ENCODE results near the gene MAGIX. TPM values are rescaled to one million over a fixed set of nuclear protein-coding genes. Genes with fewer than 3 reads are reported as not detected.
"Not testable (repeated sequence)": the region's sequence is repeated elsewhere in the genome, so short reads cannot be mapped to it uniquely, and the experiment has no call there.

MAGIX gene
- 1 to 10 TPM in 1 of 2 experiments, under 1 TPM in 1; 0.49 to 1.3 TPM for total RNA-seq

GRCh38 chrX:49162620-49163019 lies at the start of gene MAGIX:
TSS of gene MAGIX (plus strand) at chrX:49162758. CDS start at chrX:49162890, 132 bp downstream.
- ATAC-seq (no peak), DNase-seq (no peak)
- H3K4me3 Mint-ChIP-seq, result peak within 1 kb of the TSS; percentile 77
- ChIA-PET POLR2A (no interaction called here), CTCF (interaction anchor here (0.6 kb wide), 1 partner anchor 24 kb away, joined by 3 read pairs; no protein-coding TSS in a partner anchor)
- intact Hi-C loops (cut with DNase I, micrococcal nuclease), result loop anchor here (1.0 to 10.0 kb wide), 3 partner anchors 39 to 61 kb away; partner anchors contain the start of gene GPKOW (in 1 of the 2)
- no peaks in the 10 kb centered on the region for H3K9me3 Mint-ChIP-seq (ENCODE audit: low read depth)
- H3K27me3 Mint-ChIP-seq, result no peaks in the 10 kb centered on the region
- H3K36me3 Mint-ChIP-seq (ENCODE audit: low read depth), result no peaks in the 10 kb centered on the region
- peaks cover 21% of the 10 kb centered on the region for H3K4me1 Mint-ChIP-seq
- H3K27ac Mint-ChIP-seq, result peak within 1 kb of the TSS; percentile 55

DNA sequence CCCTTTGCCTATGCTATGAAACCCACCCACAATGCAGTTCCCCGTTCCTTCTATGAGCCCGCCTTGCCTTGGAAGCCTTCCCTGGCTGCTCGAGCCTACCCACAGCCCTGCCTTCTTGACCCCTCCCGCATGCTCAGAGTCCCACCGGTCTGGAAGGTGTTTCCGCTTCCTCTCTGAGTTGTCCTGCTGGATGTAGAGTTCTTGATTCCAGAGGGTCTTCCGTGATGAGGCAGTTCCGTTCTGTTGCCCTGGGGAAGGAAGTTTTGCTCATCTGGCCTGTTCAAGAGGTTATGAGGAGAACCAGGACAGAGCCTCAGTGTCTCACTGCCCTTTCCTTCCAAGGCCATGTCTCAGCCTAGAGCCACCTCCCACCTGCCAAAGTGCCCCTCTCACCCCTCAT lies 46.5 kb upstream of the MAGIX start:
- H3K4me3 Mint-ChIP-seq, result no peak overlapping the region
- H3K27ac Mint-ChIP-seq, result no peak overlapping the region
- peaks cover 7% of the 10 kb centered on the region for H3K4me1 Mint-ChIP-seq
- ATAC-seq (no peak), DNase-seq (no peak)
- ChIA-PET POLR2A (no interaction called here), CTCF (no interaction called here)
- intact Hi-C loops (cut with DNase I, micrococcal nuclease), result no loop called here
- peaks cover 25% of the 10 kb centered on the region for H3K36me3 Mint-ChIP-seq (ENCODE audit: low read depth)
- H3K9me3 Mint-ChIP-seq (ENCODE audit: low read depth), result no peaks in the 10 kb centered on the region
- no peaks in the 10 kb centered on the region for H3K27me3 Mint-ChIP-seq

DNA sequence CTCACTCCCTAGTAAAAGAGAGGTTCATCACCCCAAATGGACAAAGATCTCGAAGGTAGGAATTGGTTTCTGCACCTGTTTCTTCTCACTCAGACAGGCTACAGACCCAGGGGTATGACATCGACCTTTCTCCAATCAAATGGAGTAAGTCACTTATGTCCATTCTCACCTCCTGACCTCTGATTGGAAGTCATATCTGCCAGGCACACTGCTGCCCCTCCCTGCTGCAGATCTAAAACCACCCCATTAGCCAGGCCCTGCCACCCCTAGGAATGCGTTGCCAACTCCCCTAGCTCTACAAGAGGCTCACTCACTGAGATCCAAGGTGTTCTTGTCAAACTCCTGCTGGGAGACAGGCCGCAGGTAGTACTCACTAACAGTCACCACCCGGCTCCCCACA lies 45.8 kb upstream of the MAGIX start:
- peaks cover 7% of the 10 kb centered on the region for H3K4me1 Mint-ChIP-seq
- intact Hi-C loops (cut with DNase I, micrococcal nuclease), result no loop called here
- no peak for ATAC-seq
- no peak for DNase-seq
- H3K27ac Mint-ChIP-seq, result no peak overlapping the region
- no peak overlapping the region for H3K4me3 Mint-ChIP-seq
- peaks cover 31% of the 10 kb centered on the region for H3K36me3 Mint-ChIP-seq (ENCODE audit: low read depth)
- no peaks in the 10 kb centered on the region for H3K27me3 Mint-ChIP-seq
- POLR2A ChIA-PET, result no interaction called here
- CTCF ChIA-PET, result no interaction called here
- no peaks in the 10 kb centered on the region for H3K9me3 Mint-ChIP-seq (ENCODE audit: low read depth)

DNA sequence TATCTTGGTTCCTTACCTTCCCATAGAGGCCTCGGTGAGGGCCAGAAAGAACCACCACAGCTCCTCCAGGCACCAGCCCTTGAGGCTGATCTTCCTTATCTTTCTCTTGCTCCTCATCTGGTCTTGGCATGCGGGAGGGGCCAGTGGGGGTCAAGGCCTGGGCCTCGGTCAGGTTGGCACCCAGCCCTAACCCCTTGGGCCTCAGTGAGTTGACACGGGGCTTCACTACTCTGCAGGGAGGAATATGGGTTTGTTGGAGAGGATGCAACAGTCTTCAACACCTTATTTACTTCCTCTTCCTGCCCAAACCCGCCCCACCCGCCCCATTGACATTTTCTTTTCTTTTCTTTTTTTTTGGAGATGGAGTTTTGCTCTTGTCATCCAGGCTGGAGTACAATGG lies 45.0 kb upstream of the MAGIX start:
- DNase-seq (no peak), ATAC-seq (no peak)
- Mint-ChIP-seq H3K27ac (peak overlapping the region; percentile 69), H3K4me3 (no peak overlapping the region), H3K4me1 (peaks cover 11% of the 10 kb centered on the region), H3K9me3 (ENCODE audit: low read depth) (no peaks in the 10 kb centered on the region), H3K36me3 (ENCODE audit: low read depth) (peaks cover 34% of the 10 kb centered on the region), H3K27me3 (no peaks in the 10 kb centered on the region)
- CTCF ChIA-PET, result no interaction called here
- POLR2A ChIA-PET, result no interaction called here
- intact Hi-C loops (cut with DNase I, micrococcal nuclease), result no loop called here

GRCh38 chrX:49120091-49120490 lies 42.5 kb upstream of the MAGIX start:
- POLR2A ChIA-PET, result no interaction called here
- CTCF ChIA-PET, result no interaction called here
- Mint-ChIP-seq H3K27ac (peak overlapping the region; percentile 56), H3K9me3 (ENCODE audit: low read depth) (no peaks in the 10 kb centered on the region), H3K27me3 (no peaks in the 10 kb centered on the region), H3K36me3 (ENCODE audit: low read depth) (peaks cover 37% of the 10 kb centered on the region), H3K4me3 (no peak overlapping the region), H3K4me1 (peaks cover 20% of the 10 kb centered on the region)
- DNase-seq (no peak), ATAC-seq (no peak)
- intact Hi-C loops (cut with DNase I, micrococcal nuclease), result loop anchor here (5.0 to 10.0 kb wide), 2 partner anchors 47 to 635 kb away; no protein-coding TSS in a partner anchor

DNA sequence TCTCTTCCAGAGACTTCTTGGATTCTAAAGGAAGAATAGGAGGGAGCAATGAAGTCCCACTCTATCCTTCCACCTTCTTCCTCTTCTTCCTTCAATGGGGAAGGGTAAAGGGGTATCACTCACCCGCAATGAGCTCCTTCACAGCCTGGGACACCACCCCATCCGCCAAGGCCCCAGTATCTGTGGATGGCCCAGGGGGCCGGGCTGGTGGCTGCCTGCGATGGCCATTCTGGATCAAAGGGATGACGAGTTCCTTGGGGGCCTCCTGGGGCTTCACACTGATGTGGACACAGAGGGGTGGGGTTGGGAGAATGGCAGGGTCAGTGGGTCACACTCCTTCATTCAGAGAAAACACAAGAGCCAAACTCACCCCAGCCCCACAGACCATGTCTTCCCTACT lies 40.1 kb upstream of the MAGIX start:
- Mint-ChIP-seq H3K4me1 (peaks cover 17% of the 10 kb centered on the region), H3K9me3 (ENCODE audit: low read depth) (no peaks in the 10 kb centered on the region), H3K27ac (peak overlapping the region; percentile 95), H3K4me3 (peak overlapping the region; percentile 97), H3K36me3 (ENCODE audit: low read depth) (peaks cover 25% of the 10 kb centered on the region), H3K27me3 (no peaks in the 10 kb centered on the region)
- ChIA-PET CTCF (interaction anchor here (0.6 to 1.0 kb wide), 2 partner anchors 47 to 151 kb away, joined by 3 read pairs; partner anchors contain the start of gene KCND1), POLR2A (no interaction called here)
- DNase-seq (no peak), ATAC-seq (no peak)
- intact Hi-C loops (cut with DNase I, micrococcal nuclease), result loop anchor here (2.0 to 10.0 kb wide), 5 partner anchors 22 to 632 kb away; partner anchors contain the start of genes HDAC6 (in 1 of the 2) and WDR45 (in 1 of the 2)

GRCh38 chrX:49127742-49128258 lies 34.8 kb upstream of the MAGIX start:
- H3K9me3 Mint-ChIP-seq (ENCODE audit: low read depth); ATAC-seq; POLR2A ChIA-PET; DNase-seq; CTCF ChIA-PET; H3K4me1 Mint-ChIP-seq; H3K27me3 Mint-ChIP-seq; H3K36me3 Mint-ChIP-seq (ENCODE audit: low read depth); H3K27ac Mint-ChIP-seq; H3K4me3 Mint-ChIP-seq: not testable (repeated sequence)
- intact Hi-C loops (cut with DNase I, micrococcal nuclease), result loop anchor here in 1 of 2 experiments (10.0 kb wide), 1 partner anchor 627 kb away; no protein-coding TSS in a partner anchor

GRCh38 chrX:49129427-49129826 lies 33.1 kb upstream of the MAGIX start:
- Mint-ChIP-seq H3K4me1 (no peaks in the 10 kb centered on the region), H3K4me3 (no peak overlapping the region), H3K9me3 (ENCODE audit: low read depth) (no peaks in the 10 kb centered on the region), H3K27ac (no peak overlapping the region), H3K27me3 (no peaks in the 10 kb centered on the region), H3K36me3 (ENCODE audit: low read depth) (no peaks in the 10 kb centered on the region)
- POLR2A ChIA-PET, result no interaction called here
- no peak for DNase-seq
- intact Hi-C loops (cut with DNase I, micrococcal nuclease), result loop anchor here in 1 of 2 experiments (10.0 kb wide), 1 partner anchor 625 kb away; no protein-coding TSS in a partner anchor
- CTCF ChIA-PET, result no interaction called here
- no peak for ATAC-seq

- DNase-seq; POLR2A ChIA-PET; H3K4me3 Mint-ChIP-seq; H3K4me1 Mint-ChIP-seq; H3K9me3 Mint-ChIP-seq (ENCODE audit: low read depth); H3K36me3 Mint-ChIP-seq (ENCODE audit: low read depth); ATAC-seq; H3K27ac Mint-ChIP-seq; H3K27me3 Mint-ChIP-seq; intact Hi-C loops (cut with DNase I, micrococcal nuclease): not testable (repeated sequence)
- CTCF ChIA-PET, result interaction anchor here (1.4 kb wide), 1 partner anchor 10 kb away, joined by 4 read pairs; no protein-coding TSS in a partner anchor
Observed at GRCh38 chrX:49132275-49132674, 30.3 kb upstream of the MAGIX start.

DNA sequence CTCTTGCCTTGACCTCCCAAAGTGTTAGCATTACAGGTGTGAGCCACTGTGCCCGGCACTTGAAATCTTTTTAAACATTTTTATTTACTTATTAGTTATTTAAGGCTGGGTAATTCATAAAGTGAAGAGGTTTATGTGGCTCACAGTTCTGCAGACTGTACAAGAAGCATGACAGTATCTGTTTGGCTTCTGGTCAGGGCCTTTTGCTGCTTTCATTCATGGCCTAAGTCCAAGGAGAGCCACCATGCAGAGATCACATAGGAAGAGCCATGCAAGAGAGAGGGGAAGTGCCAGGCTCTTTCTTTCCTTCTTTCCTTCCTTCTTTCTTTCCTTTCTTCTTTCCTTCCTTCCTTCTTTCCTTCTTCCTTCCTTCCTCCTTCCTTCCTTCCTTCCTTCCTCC lies 28.8 kb upstream of the MAGIX start:
- no peak for ATAC-seq
- Mint-ChIP-seq H3K27me3 (no peaks in the 10 kb centered on the region), H3K27ac (no peak overlapping the region), H3K36me3 (ENCODE audit: low read depth) (peaks cover 4% of the 10 kb centered on the region), H3K4me3 (no peak overlapping the region), H3K9me3 (ENCODE audit: low read depth) (no peaks in the 10 kb centered on the region), H3K4me1 (no peaks in the 10 kb centered on the region)
- POLR2A ChIA-PET, result no interaction called here
- no peak for DNase-seq
- CTCF ChIA-PET, result no interaction called here
- intact Hi-C loops (cut with DNase I, micrococcal nuclease), result no loop called here

- Mint-ChIP-seq H3K4me1 (no peaks in the 10 kb centered on the region), H3K27ac (no peak overlapping the region), H3K27me3 (no peaks in the 10 kb centered on the region), H3K9me3 (ENCODE audit: low read depth) (peaks cover 5% of the 10 kb centered on the region), H3K36me3 (ENCODE audit: low read depth) (peaks cover 11% of the 10 kb centered on the region), H3K4me3 (no peak overlapping the region)
- DNase-seq (no peak), ATAC-seq (no peak)
- ChIA-PET POLR2A (no interaction called here), CTCF (no interaction called here)
- intact Hi-C loops (cut with DNase I, micrococcal nuclease), result no loop called here
Observed at GRCh38 chrX:49137492-49137891, 25.1 kb upstream of the MAGIX start.

DNA sequence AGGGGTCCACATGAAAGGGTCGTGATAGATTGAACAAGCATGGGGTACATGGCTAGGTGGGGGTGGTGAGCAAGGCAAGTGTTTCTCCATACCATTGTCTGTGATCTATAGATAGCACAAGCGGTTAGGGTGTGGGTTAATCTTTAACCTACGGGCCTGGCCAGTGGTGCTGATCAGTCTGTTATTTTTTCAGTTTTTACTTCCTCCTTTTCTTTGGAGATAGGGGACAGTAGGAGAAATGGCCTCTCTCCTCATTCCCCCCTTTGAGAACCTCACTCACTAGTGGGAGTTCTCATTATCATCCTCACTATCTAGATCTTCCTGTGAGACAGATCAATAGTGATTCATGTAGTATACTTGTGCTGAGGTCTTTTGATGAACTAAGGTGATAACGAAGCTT lies 22.8 kb upstream of the MAGIX start:
- DNase-seq, result no peak
- intact Hi-C loops (cut with DNase I, micrococcal nuclease), result no loop called here
- Mint-ChIP-seq H3K4me1 (no peaks in the 10 kb centered on the region), H3K36me3 (ENCODE audit: low read depth) (peaks cover 11% of the 10 kb centered on the region), H3K27me3 (no peaks in the 10 kb centered on the region), H3K27ac (no peak overlapping the region), H3K4me3 (no peak overlapping the region), H3K9me3 (ENCODE audit: low read depth) (peaks cover 5% of the 10 kb centered on the region)
- no peak for ATAC-seq
- POLR2A ChIA-PET, result no interaction called here
- CTCF ChIA-PET, result no interaction called here
